SJSA1 (cell line): Measurements from ENCODE around the gene UNC119B. TPM values are rescaled to one million over a fixed set of nuclear protein-coding genes. Genes with fewer than 3 reads are reported as not detected.

ENCODE experiments used
- DNase-seq, 2 experiments: peaks; one replicate each; pipeline ENCODE4 v3.0.0-alpha.2; 2015 to 2020; ENCODE audit warnings: low spot score in 2 of 2, low read depth in 1 of 2
- H3K27ac ChIP-seq: fragments of 250-450 bp; sonication (Bioruptor Pico); 2 replicates; pipeline ENCODE4 v1.5.1; 2020; ENCODE audit warnings: mild to moderate bottlenecking, moderate library complexity
- H3K27me3 ChIP-seq: fragments of 250-450 bp; sonication (Bioruptor Pico); replicated peaks from 2 replicates; pipeline ENCODE4 v1.5.1; 2020; ENCODE audit warnings: mild to moderate bottlenecking, moderate library complexity
- H3K36me3 ChIP-seq: fragments of 250-450 bp; sonication (Bioruptor Pico); 2 replicates; pipeline ENCODE4 v1.5.1; 2020; ENCODE audit warnings: mild to moderate bottlenecking
- H3K4me1 ChIP-seq: fragments of 250-450 bp; sonication (Bioruptor Pico); replicated peaks from 2 replicates; pipeline ENCODE4 v1.6.1; 2021; ENCODE audit warnings: mild to moderate bottlenecking
- H3K4me3 ChIP-seq: fragments of 250-450 bp; sonication (Bioruptor Pico); 2 replicates; pipeline ENCODE4 v1.5.1; 2020; ENCODE audit warnings: mild to moderate bottlenecking
- H3K9me3 ChIP-seq: fragments of 250-450 bp; sonication (Bioruptor Pico); replicated peaks from 2 replicates; pipeline ENCODE4 v1.5.1; 2020; ENCODE audit warnings: mild to moderate bottlenecking
- total RNA-seq: library from RNA; depleted of rRNA; stranded (reverse); fragments of >200 nt; shearing (Covaris generic); gene quantifications from 2 replicates; pipeline ENCODE4 v1.2.3, GENCODE V29; 2014

UNC119B gene
- total RNA-seq, 1 experiment from 2014 or later: 6.9 TPM

GRCh38 chr12:120696626-120697025, 13.6 kb upstream of the UNC119B start:
- H3K27ac ChIP-seq: no peak overlapping the region
- no peaks in the 10 kb centered on the region for H3K27me3 ChIP-seq
- H3K4me1 ChIP-seq: peaks cover 22% of the 10 kb centered on the region
- DNase-seq: no peak
- H3K9me3 ChIP-seq: no peaks in the 10 kb centered on the region
- peaks cover 84% of the 10 kb centered on the region for H3K36me3 ChIP-seq
- no peak overlapping the region for H3K4me3 ChIP-seq

- H3K36me3 ChIP-seq: peaks cover 86% of the 10 kb centered on the region
Observed at GRCh38 chr12:120697344-120697743, 12.9 kb upstream of the UNC119B start.

GRCh38 chr12:120698665-120699064, 11.6 kb upstream of the UNC119B start:
- no peak for DNase-seq
- Histone ChIP-seq H3K4me3 (no peak overlapping the region), H3K9me3 (no peaks in the 10 kb centered on the region), H3K27ac (no peak overlapping the region), H3K27me3 (no peaks in the 10 kb centered on the region), H3K4me1 (peaks cover 1% of the 10 kb centered on the region), H3K36me3 (peaks cover 82% of the 10 kb centered on the region)

More at GRCh38 chr12:120697344-120697743, 12.9 kb upstream of the UNC119B start:
- DNase-seq: no peak
- H3K27ac ChIP-seq: no peak overlapping the region
- H3K9me3 ChIP-seq: no peaks in the 10 kb centered on the region
- no peaks in the 10 kb centered on the region for H3K27me3 ChIP-seq
- peaks cover 14% of the 10 kb centered on the region for H3K4me1 ChIP-seq
- no peak overlapping the region for H3K4me3 ChIP-seq

GRCh38 chr12:120699553-120699952, 10.7 kb upstream of the UNC119B start:
- Histone ChIP-seq H3K9me3 (no peaks in the 10 kb centered on the region), H3K4me3 (no peak overlapping the region), H3K36me3 (peaks cover 73% of the 10 kb centered on the region), H3K27ac (no peak overlapping the region), H3K27me3 (no peaks in the 10 kb centered on the region), H3K4me1 (no peaks in the 10 kb centered on the region)
- no peak for DNase-seq

GRCh38 chr12:120700886-120701285, 9.4 kb upstream of the UNC119B start:
- no peaks in the 10 kb centered on the region for H3K27me3 ChIP-seq
- H3K36me3 ChIP-seq: peaks cover 60% of the 10 kb centered on the region
- H3K27ac ChIP-seq: no peak overlapping the region
- no peak overlapping the region for H3K4me3 ChIP-seq
- DNase-seq: no peak
- H3K9me3 ChIP-seq: no peaks in the 10 kb centered on the region
- H3K4me1 ChIP-seq: no peaks in the 10 kb centered on the region

GRCh38 chr12:120702637-120703036, 7.6 kb upstream of the UNC119B start:
- H3K4me3 ChIP-seq: no peak overlapping the region
- no peaks in the 10 kb centered on the region for H3K9me3 ChIP-seq
- no peaks in the 10 kb centered on the region for H3K27me3 ChIP-seq
- DNase-seq: no peak
- H3K27ac ChIP-seq: no peak overlapping the region
- no peaks in the 10 kb centered on the region for H3K4me1 ChIP-seq
- peaks cover 42% of the 10 kb centered on the region for H3K36me3 ChIP-seq

- Histone ChIP-seq H3K27ac (no peak overlapping the region), H3K9me3 (no peaks in the 10 kb centered on the region), H3K27me3 (no peaks in the 10 kb centered on the region), H3K4me1 (no peaks in the 10 kb centered on the region; the same call in 1 of the 2 replicates), H3K36me3 (peaks cover 34% of the 10 kb centered on the region), H3K4me3 (no peak overlapping the region)
- DNase-seq: no peak
Observed at GRCh38 chr12:120703311-120703942, 6.8 kb upstream of the UNC119B start.

GRCh38 chr12:120705618-120706017, 4.6 kb upstream of the UNC119B start:
- H3K27me3 ChIP-seq: no peaks in the 10 kb centered on the region
- no peak for DNase-seq
- no peak overlapping the region for H3K4me3 ChIP-seq
- H3K36me3 ChIP-seq: peaks cover 16% of the 10 kb centered on the region
- H3K27ac ChIP-seq: no peak overlapping the region
- peaks cover 5% of the 10 kb centered on the region for H3K4me1 ChIP-seq
- H3K9me3 ChIP-seq: no peaks in the 10 kb centered on the region

- Histone ChIP-seq H3K4me3 (no peak overlapping the region), H3K9me3 (no peaks in the 10 kb centered on the region), H3K27ac (no peak overlapping the region), H3K36me3 (peaks cover 17% of the 10 kb centered on the region), H3K27me3 (no peaks in the 10 kb centered on the region), H3K4me1 (peaks cover 8% of the 10 kb centered on the region)
- no peak for DNase-seq
Observed at GRCh38 chr12:120706029-120706428, 4.2 kb upstream of the UNC119B start.

GRCh38 chr12:120708651-120709050, 1.6 kb upstream of the UNC119B start:
- no peaks in the 10 kb centered on the region for H3K27me3 ChIP-seq
- H3K27ac ChIP-seq: no peak overlapping the region

GRCh38 chr12:120710805-120711296, 593 bp downstream of the UNC119B start:
- H3K36me3 ChIP-seq: peaks cover 30% of the 10 kb centered on the region
- no peaks in the 10 kb centered on the region for H3K27me3 ChIP-seq
- no peak for DNase-seq
- peaks cover 13% of the 10 kb centered on the region for H3K4me1 ChIP-seq
- H3K4me3 ChIP-seq: peak overlapping the region; percentile 99
- H3K27ac ChIP-seq: peak overlapping the region; percentile 69; the same call in 1 of the 2 replicates
- H3K9me3 ChIP-seq: no peaks in the 10 kb centered on the region

More at GRCh38 chr12:120708651-120709050, 1.6 kb upstream of the UNC119B start:
- H3K4me3 ChIP-seq: no peak overlapping the region
- DNase-seq: no peak
- peaks cover 13% of the 10 kb centered on the region for H3K4me1 ChIP-seq
- H3K36me3 ChIP-seq: peaks cover 13% of the 10 kb centered on the region
- H3K9me3 ChIP-seq: no peaks in the 10 kb centered on the region

- no peak for DNase-seq
- Histone ChIP-seq H3K36me3 (peaks cover 35% of the 10 kb centered on the region), H3K4me3 (peak overlapping the region; percentile 99), H3K9me3 (no peaks in the 10 kb centered on the region), H3K27me3 (no peaks in the 10 kb centered on the region), H3K4me1 (peaks cover 13% of the 10 kb centered on the region), H3K27ac (no peak overlapping the region)
Observed at GRCh38 chr12:120711411-120711810, 1.2 kb downstream of the UNC119B start.

GRCh38 chr12:120712610-120713009, 2.4 kb downstream of the UNC119B start:
- no peak overlapping the region for H3K4me3 ChIP-seq
- H3K36me3 ChIP-seq: peaks cover 47% of the 10 kb centered on the region
- peaks cover 13% of the 10 kb centered on the region for H3K4me1 ChIP-seq
- no peaks in the 10 kb centered on the region for H3K27me3 ChIP-seq
- no peak for DNase-seq
- no peak overlapping the region for H3K27ac ChIP-seq
- H3K9me3 ChIP-seq: no peaks in the 10 kb centered on the region

GRCh38 chr12:120713861-120714482, 3.7 kb downstream of the UNC119B start:
- Histone ChIP-seq H3K27me3 (no peaks in the 10 kb centered on the region), H3K4me3 (no peak overlapping the region), H3K4me1 (peaks cover 13% of the 10 kb centered on the region), H3K9me3 (no peaks in the 10 kb centered on the region), H3K27ac (no peak overlapping the region), H3K36me3 (peaks cover 60% of the 10 kb centered on the region)
- peak; percentile 48 to 71 for DNase-seq
